HepG2 (cell line): ENCODE results near the gene CSTPP1. TPM values are rescaled to one million over a fixed set of nuclear protein-coding genes. Genes with fewer than 3 reads are reported as not detected.

ENCODE experiments used
- FOXO1 ChIP-seq: sonication (generic); formaldehyde crosslinking; IDR thresholded peaks from 2 replicates; pipeline ENCODE4 v1.4.0; 2020; ENCODE audit warnings: missing genetic modification reagents
- FOXO4 ChIP-seq: sonication (generic); formaldehyde crosslinking; conservative IDR thresholded peaks from 2 replicates; pipeline ENCODE4 v1.8.1; 2023; ENCODE audit warnings: missing genetic modification reagents
- FOXP1 ChIP-seq, 2 experiments: fragments of 450-650 bp in 1 of 2; IDR thresholded peaks; 2 replicates each; pipeline ENCODE4 v1.6.1; 2017 to 2018; ENCODE audit warnings: antibody characterized with exemption in 1 of 2
- GATAD2A ChIP-seq: IDR thresholded peaks from 2 replicates; pipeline ENCODE4 v1.6.1; 2016
- KDM1A ChIP-seq: IDR thresholded peaks from 2 replicates; pipeline ENCODE4 v1.6.1; 2016; ENCODE audit warnings: missing compliant biosample characterization
- KLF13 ChIP-seq: sonication (generic); formaldehyde crosslinking; IDR thresholded peaks from 2 replicates; pipeline ENCODE4 v1.4.0; 2020; ENCODE audit warnings: mild to moderate bottlenecking, missing genetic modification reagents
- KLF16 ChIP-seq, 2 experiments: sonication (generic) in 1 of 2; formaldehyde crosslinking in 1 of 2; IDR thresholded peaks; 2 replicates each; pipeline versions ENCODE4 v1.6.1 to v1.8.0; 2016 to 2023; ENCODE audit warnings: missing genetic modification reagents in 2 of 2, missing compliant biosample characterization in 1 of 2
- KMT2A ChIP-seq: sonication (generic); formaldehyde crosslinking; IDR thresholded peaks from 2 replicates; pipeline ENCODE4 v1.4.0; 2020; ENCODE audit warnings: missing genetic modification reagents
- LCORL ChIP-seq, 2 experiments: fragments of 450-650 bp in 1 of 2; sonication (generic) in 1 of 2; formaldehyde crosslinking in 1 of 2; IDR thresholded peaks; 2 replicates each; pipeline versions ENCODE4 v1.5.0 to v1.6.1; 2017 to 2020; ENCODE audit warnings: antibody characterized with exemption in 1 of 2, missing genetic modification reagents in 1 of 2
- MEIS1 ChIP-seq: sonication (generic); formaldehyde crosslinking; IDR thresholded peaks from 2 replicates; pipeline ENCODE4 v1.9.0; 2021; ENCODE audit warnings: mild to moderate bottlenecking, missing genetic modification reagents, moderate library complexity, borderline replicate concordance
- NCOA2 ChIP-seq: sonication (generic); formaldehyde crosslinking; IDR thresholded peaks from 2 replicates; pipeline ENCODE4 v1.8.0; 2022; ENCODE audit warnings: inconsistent platforms
- NFIB ChIP-seq: sonication (generic); formaldehyde crosslinking; IDR thresholded peaks from 2 replicates; pipeline ENCODE4 v1.9.0; 2021; ENCODE audit warnings: missing genetic modification reagents, mild to moderate bottlenecking, borderline replicate concordance
- NFIC ChIP-seq: IDR thresholded peaks from 2 replicates; pipeline ENCODE4 v1.6.1; 2012; ENCODE audit warnings: mild to moderate bottlenecking, low read length, inconsistent platforms
- SKI ChIP-seq: fragments of 450-650 bp; IDR thresholded peaks from one replicate; pipeline ENCODE4 v1.6.1; 2018; ENCODE audit warnings: mild to moderate bottlenecking; ENCODE audit not compliant: partially characterized antibody
- SMC3 ChIP-seq: IDR thresholded peaks from 2 replicates; pipeline ENCODE4 v1.6.1; 2011; ENCODE audit warnings: low read length, improper control_type of control experiment
- ZMAT3 ChIP-seq: sonication (generic); formaldehyde crosslinking; conservative IDR thresholded peaks from 2 replicates; pipeline ENCODE4 v1.7.0; 2021; ENCODE audit warnings: missing genetic modification reagents
- ZNF232 ChIP-seq: sonication (generic); formaldehyde crosslinking; IDR thresholded peaks from 2 replicates; pipeline ENCODE4 v1.4.0; 2020; ENCODE audit warnings: missing genetic modification reagents, borderline replicate concordance
- ZNF34 ChIP-seq: sonication (generic); formaldehyde crosslinking; IDR thresholded peaks from 2 replicates; pipeline ENCODE4 v1.4.0; 2020; ENCODE audit warnings: mild to moderate bottlenecking, missing genetic modification reagents, borderline replicate concordance
- ZNF484 ChIP-seq: sonication (generic); formaldehyde crosslinking; IDR thresholded peaks from 2 replicates; pipeline ENCODE4 v1.5.1; 2020; ENCODE audit warnings: mild to moderate bottlenecking, low read depth, missing genetic modification reagents, borderline replicate concordance
- ZNF564 ChIP-seq: sonication (generic); formaldehyde crosslinking; IDR thresholded peaks from 2 replicates; pipeline ENCODE4 v1.8.1; 2023; ENCODE audit warnings: mild to moderate bottlenecking, missing genetic modification reagents
- ZNF7 ChIP-seq: IDR thresholded peaks from 2 replicates; pipeline ENCODE4 v1.6.1; 2016; ENCODE audit warnings: missing biosample characterization, missing genetic modification reagents
- ZNF713 ChIP-seq: sonication (generic); formaldehyde crosslinking; IDR thresholded peaks from 2 replicates; pipeline ENCODE4 v1.4.0; 2020; ENCODE audit warnings: mild to moderate bottlenecking, missing genetic modification reagents
- ZNF781 ChIP-seq: sonication (generic); formaldehyde crosslinking; IDR thresholded peaks from 2 replicates; pipeline ENCODE4 v1.5.1; 2020; ENCODE audit warnings: borderline replicate concordance, mild to moderate bottlenecking, missing genetic modification reagents; ENCODE audit errors: not compliant biosample characterization
- ZSCAN29 ChIP-seq: sonication (generic); formaldehyde crosslinking; conservative IDR thresholded peaks from 2 replicates; pipeline ENCODE4 v1.4.0; 2020; ENCODE audit warnings: mild to moderate bottlenecking, missing genetic modification reagents
- polyA plus RNA-seq, 8 experiments: library from polyadenylated mRNA; depleted of rRNA in 3 of 8; stranded (reverse) in 7 of 8; unstranded in 1 of 8; fragments of >200 nt; fragmentation: Illumina TruSeq in 4 of 8; extraction: Trizol in 4 of 8; gene quantifications; 2 replicates each; pipeline versions ENCODE4 v1.2.1 to v1.2.3, GENCODE V29; 2011 to 2016; ENCODE audit warnings: low read depth in 4 of 8, missing spikeins in 1 of 8, mixed read lengths in 1 of 8; ENCODE audit not compliant: insufficient read depth in 1 of 8
- total RNA-seq, 5 experiments: library from RNA; depleted of rRNA; stranded (reverse); fragments of >200 nt; fragmentation: Illumina TruSeq; extraction: Trizol; gene quantifications; 2 replicates each; pipeline ENCODE4 v1.2.3, GENCODE V29; 2016; ENCODE audit warnings: low read depth in 1 of 5
- TF ChIP-seq, protein P1 (sequence below): sonication (generic); formaldehyde crosslinking; IDR thresholded peaks from 2 replicates; pipeline ENCODE4 v1.5.0; 2020; ENCODE audit warnings: missing genetic modification reagents
- TF ChIP-seq, protein P2 (sequence below): sonication (generic); formaldehyde crosslinking; IDR thresholded peaks from 2 replicates; pipeline ENCODE4 v1.5.0; 2020; ENCODE audit warnings: missing genetic modification reagents
- TF ChIP-seq, protein P3 (sequence below): sonication (generic); formaldehyde crosslinking; IDR thresholded peaks from 2 replicates; pipeline ENCODE4 v1.4.0; 2020; ENCODE audit warnings: missing genetic modification reagents

Gene CSTPP1
- total and polyA plus RNA-seq, 2 of the 13 experiments (the other 11 are each of a cell fraction or from before 2014, with no cell fraction given) = 12.3 to 14.6 TPM

- TF ChIP-seq FOXO4 (CRISPR knock-in tag) (no peak), ZNF781 (CRISPR knock-in tag) (no peak), LCORL (IDR thresholded peaks at IDR 0.05) (no peak), LCORL (CRISPR knock-in tag; IDR thresholded peaks at IDR 0.05) (peak; percentile 55; the same call in 1 of the 2 replicates), FOXP1 (IDR thresholded peaks at IDR 0.05) (no peak), FOXP1 (CRISPR knock-in tag; IDR thresholded peaks at IDR 0.05) (peak; percentile 54; the same call in 1 of the 2 replicates), ZSCAN29 (no peak), FOXO1 (CRISPR knock-in tag) (peak; percentile 89), ZNF7 (CRISPR knock-in tag) (peak; percentile 72), ZNF34 (CRISPR knock-in tag) (no peak), KLF13 (CRISPR knock-in tag) (no peak), ZNF484 (CRISPR knock-in tag) (no peak), ZNF564 (CRISPR knock-in tag) (no peak), KDM1A (CRISPR knock-in tag) (no peak), ZNF232 (CRISPR knock-in tag) (0 out of 2 replicates have a peak, but pooled peaks have one; percentile 38), ZNF713 (no peak), NCOA2 (CRISPR knock-in tag) (peak; percentile 72), MEIS1 (CRISPR knock-in tag) (0 out of 2 replicates have a peak, but pooled peaks have one; percentile 34), GATAD2A (CRISPR knock-in tag) (peak; percentile 79), KMT2A (CRISPR knock-in tag) (0 out of 2 replicates have a peak, but pooled peaks have one; percentile 36), NFIC (no peak), KLF16 (CRISPR knock-in tag; IDR thresholded peaks at IDR 0.05) (no peak), NFIB (CRISPR knock-in tag) (no peak), ZMAT3 (CRISPR knock-in tag) (no peak), SMC3 (peak; percentile 52; the same call in 1 of the 2 replicates), SKI (peak; percentile 40)
- TF ChIP-seq, protein P1, sequence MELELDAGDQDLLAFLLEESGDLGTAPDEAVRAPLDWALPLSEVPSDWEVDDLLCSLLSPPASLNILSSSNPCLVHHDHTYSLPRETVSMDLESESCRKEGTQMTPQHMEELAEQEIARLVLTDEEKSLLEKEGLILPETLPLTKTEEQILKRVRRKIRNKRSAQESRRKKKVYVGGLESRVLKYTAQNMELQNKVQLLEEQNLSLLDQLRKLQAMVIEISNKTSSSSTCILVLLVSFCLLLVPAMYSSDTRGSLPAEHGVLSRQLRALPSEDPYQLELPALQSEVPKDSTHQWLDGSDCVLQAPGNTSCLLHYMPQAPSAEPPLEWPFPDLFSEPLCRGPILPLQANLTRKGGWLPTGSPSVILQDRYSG (CRISPR knock-in tag) = peak; percentile 60; the same call in 1 of the 2 replicates
- TF ChIP-seq, protein P2, sequence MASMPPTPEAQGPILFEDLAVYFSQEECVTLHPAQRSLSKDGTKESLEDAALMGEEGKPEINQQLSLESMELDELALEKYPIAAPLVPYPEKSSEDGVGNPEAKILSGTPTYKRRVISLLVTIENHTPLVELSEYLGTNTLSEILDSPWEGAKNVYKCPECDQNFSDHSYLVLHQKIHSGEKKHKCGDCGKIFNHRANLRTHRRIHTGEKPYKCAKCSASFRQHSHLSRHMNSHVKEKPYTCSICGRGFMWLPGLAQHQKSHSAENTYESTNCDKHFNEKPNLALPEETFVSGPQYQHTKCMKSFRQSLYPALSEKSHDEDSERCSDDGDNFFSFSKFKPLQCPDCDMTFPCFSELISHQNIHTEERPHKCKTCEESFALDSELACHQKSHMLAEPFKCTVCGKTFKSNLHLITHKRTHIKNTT (CRISPR knock-in tag) = no peak
- TF ChIP-seq, protein P3, sequence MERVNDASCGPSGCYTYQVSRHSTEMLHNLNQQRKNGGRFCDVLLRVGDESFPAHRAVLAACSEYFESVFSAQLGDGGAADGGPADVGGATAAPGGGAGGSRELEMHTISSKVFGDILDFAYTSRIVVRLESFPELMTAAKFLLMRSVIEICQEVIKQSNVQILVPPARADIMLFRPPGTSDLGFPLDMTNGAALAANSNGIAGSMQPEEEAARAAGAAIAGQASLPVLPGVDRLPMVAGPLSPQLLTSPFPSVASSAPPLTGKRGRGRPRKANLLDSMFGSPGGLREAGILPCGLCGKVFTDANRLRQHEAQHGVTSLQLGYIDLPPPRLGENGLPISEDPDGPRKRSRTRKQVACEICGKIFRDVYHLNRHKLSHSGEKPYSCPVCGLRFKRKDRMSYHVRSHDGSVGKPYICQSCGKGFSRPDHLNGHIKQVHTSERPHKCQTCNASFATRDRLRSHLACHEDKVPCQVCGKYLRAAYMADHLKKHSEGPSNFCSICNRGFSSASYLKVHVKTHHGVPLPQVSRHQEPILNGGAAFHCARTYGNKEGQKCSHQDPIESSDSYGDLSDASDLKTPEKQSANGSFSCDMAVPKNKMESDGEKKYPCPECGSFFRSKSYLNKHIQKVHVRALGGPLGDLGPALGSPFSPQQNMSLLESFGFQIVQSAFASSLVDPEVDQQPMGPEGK (CRISPR knock-in tag) = 0 out of 2 replicates have a peak, but pooled peaks have one; percentile 24
Measured at GRCh38 chr11:47004595-47005033, 68.1 kb downstream of the CSTPP1 start (continued).
